HT1080 (cell line): ENCODE data around the gene ARSI. TPM values are rescaled to one million over a fixed set of nuclear protein-coding genes. Genes with fewer than 3 reads are reported as not detected.

Experiments used
- DNase-seq: peaks from one replicate; pipeline ENCODE4 v3.0.0-alpha.2; 2015; ENCODE audit warnings: low read depth
- total RNA-seq: library from RNA; depleted of rRNA; stranded (reverse); fragments of >200 nt; shearing (Covaris generic); gene quantifications from 2 replicates; pipeline ENCODE4 v1.2.3, GENCODE V29; 2014

Gene ARSI
- total RNA-seq, 1 experiment from 2014 or later, result 0.82 TPM

DNA sequence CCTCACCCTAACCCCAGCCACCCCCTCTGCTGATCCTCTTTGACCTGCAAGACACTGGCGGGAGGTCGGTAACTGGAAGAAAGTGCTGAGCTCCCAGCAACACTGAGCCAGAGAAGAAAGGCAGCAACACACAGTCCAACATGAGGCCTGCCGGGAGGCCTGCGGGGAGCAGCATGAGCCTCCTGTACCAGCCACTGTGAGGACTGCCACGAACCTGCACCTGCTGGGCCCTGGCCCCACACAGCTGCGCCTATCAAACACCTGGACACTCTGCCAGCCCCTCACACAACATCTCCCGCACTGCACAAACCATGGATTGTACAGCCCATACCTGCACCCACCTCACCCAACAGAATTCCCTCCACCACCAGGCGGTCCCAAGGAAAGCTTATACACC, 31.4 kb downstream of the ARSI start:
- DNase-seq, result no peak

DNA sequence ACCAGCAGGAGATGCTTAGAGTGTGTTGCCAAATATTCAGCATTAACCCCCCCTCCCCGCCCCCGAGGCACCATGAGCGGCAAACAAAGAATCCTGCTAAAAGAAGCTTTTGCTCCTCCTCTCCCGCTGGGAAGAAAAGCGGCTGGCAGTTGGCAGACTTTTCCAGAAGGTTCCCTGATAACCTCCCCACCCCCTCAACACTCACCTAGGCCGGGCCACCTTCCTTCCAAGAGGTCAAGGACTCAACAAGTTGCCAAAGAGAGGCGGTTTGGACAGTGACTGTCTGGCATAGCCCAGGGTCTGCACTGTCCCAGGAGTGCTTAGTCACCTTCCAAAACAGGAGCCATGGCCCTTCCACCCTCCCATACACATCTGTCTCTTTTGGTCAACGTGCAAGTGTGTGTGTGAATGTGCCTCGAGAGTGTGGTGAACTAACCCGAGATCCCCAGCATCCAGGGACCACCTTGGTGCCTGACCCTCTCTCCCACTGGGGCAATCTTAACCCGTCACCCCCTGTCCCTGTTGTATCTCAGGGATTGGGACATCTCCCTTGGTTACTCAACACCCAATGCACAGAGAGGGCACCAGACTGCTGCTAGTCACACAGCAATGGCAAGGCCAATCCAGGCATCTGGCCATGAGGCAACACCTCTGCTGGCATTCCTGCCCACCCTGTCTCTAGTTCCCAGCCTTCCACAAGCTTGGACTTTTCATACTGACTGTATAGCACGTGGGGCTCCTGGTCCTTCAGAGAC, 32.0 kb downstream of the ARSI start:
- DNase-seq, result no peak

DNA sequence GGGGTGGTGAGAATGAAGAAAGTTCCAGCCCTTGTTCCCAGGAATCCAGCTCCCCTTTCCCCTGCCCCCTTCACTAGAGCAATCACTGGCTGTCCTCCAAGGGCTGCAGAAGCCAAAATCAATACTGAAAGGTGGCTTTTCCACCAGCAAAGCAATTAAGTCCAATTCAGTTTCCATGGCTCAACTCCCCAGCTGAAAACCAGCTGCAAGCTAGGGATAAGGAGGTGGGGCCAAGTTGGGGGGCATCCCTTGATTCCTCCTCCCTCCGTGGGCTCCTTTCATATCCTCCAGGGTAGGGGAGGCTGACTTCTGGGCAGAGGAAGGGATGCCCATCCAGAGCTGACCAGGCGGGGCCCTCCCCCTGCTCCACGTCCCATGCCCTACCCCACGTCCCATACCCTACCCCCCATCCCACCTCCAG, 35.8 kb downstream of the ARSI start:
- DNase-seq, result no peak

DNA sequence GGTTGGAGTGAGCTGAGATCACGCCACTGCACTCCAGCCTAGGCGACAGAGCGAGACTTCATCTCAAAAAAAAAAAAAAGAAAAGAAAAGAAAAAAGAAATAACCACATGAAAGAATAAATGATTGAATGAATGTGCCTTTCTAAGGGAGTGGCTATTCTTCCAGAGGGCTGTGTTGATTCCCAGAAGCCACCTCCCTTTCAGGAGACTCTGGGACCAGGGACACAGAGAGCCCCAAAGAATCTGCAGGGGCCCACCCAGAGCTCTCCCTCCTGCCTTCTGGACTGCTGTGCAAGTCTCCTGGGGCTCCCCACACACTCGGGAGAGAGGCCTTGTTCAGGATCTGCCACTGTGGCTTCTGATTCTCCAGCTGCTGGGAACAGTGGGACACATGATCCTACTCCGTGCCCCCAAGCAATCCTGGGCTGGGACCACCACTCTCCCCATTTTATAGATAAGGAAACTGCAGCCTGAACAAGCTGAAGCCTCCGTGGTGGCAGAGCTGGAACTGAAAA, 36.8 kb downstream of the ARSI start:
- DNase-seq, result no peak

DNA sequence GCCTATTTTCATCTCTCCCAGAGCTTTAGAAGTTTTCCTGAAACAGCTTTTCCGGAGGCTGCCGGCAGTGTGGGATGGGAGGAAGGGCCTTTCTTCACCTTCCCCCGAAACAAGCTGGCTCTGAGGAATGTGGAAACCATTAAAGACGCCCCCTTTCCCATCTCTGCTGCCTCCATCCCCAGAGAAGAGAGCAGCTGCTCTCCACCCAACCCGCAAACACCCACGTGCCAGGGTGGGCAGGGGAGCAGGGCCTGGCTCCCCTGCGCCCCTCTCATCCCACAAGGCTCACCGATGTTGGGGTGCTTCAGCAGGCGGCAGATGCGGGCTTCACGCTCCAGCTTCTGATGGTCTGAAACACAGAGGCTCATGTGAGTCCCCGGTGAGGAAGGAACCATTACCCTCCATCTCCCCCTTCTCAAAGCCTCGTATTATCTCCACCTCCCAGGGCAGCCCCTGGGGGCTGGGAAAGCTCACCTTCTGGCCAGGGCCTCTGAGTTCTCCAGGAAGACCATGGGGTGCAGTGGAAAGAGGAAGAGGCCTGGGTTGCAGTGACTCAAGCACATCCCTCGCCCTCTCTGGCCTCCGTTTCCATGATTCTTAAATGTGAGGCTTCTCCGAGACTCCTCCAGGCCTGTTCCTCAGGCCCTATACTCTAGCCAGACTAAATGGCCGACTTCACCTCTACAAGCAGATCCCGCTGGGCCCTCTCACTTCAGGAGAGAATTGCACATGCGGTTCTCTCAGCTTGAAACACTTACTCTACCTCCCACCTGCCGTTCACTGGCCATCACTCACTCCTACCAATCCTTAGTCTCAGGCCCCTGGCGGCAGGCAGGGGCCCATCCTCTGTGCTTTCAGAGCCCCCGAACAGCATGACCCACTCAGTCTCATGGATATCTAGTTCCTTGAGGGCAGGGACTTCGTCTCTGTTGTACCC, 37.8 kb downstream of the ARSI start:
- no peak for DNase-seq

DNA sequence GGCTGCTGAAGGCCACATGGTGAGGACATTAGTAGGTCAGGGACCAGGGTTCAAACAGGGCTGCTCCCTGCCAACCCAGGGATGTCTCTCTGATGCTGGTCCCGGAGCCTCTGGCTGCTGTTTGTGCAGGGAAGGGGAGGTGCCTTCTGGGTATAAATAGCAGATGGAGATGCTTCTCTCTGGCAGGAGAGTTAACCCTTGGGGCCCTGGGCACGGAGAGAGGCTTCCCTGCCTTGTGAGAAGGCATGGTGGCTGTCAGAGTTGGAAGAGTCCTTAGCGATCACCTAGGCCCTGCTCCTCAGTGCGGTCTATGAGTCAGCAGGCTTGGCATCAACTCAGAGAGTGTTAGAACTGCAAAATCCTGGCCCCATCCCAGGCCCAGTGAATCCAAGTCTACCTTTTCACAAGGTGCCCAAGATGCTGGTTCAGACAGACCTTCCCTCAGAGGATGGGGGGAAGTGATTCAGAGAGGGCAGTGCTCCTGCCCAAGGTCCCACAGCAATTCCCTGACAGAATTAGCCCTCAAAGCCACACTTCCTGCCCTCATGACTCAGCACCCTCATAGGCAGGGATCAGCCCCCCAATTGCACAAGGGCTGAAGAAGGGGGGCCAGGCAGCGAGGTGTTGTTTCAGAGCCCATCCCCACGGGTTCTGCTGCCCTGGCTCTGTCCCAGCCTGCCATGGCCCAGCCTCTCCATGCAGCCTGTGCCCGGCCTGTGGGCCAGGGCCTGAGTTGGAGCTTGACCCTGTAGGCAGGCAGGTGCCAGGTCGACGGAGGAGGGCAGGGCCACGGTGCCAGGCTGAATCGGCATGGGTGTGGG, 38.7 kb downstream of the ARSI start:
- DNase-seq, result peak; percentile 97

DNA sequence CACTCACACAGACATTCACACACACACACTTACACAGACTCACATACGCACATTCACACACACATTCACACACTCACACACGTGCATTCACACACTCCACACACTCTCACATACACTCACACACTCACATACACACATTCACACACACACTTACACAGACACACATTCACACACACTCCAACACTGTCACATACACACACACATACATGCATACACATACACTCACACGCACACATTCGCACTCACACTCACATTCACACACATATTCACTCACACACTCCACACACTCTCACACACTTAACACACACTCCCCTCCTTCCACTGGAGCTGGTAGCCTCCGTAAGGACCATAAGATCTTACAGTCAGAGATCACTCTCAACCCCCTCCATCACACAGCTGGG, 39.3 kb downstream of the ARSI start:
- DNase-seq, result no peak

DNA sequence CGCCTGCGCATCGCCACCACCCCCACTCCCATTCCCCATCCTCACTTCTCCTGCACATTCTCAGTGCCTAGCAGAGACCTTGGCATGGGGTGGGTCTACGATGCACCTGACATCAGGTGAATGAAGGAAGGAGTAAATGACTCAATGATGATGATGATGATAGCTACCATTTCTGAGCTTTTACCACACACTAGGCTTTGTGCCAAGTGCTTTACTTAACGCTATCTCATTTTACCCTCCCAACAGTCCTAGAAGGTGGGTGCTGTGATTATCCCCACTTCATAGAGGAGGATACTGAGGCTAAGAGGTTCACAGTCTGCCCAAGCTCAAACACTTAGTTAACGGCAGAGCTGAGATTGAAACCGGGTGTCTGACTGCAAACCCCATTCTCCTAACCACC, 40.2 kb downstream of the ARSI start:
- no peak for DNase-seq

DNA sequence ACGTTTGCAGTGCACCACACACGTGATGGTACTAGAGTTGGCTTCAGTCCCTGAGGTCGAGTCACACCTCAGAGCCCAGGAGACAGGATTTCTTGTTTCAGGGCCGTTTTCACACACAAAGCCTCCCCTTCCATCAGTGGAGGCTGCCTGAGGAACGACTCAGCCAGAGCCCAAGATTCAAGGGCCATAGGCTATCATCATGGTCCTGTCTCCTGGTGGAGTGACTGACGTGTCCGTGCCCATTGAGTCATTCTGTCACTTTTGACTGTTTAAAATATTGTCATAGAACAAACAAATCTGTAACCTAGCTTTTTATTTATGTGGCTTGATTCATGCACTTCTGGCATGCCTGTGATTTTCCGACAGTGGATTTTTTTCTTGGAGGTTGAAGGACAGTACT, 41.5 kb downstream of the ARSI start:
- DNase-seq, result peak; percentile 44

DNA sequence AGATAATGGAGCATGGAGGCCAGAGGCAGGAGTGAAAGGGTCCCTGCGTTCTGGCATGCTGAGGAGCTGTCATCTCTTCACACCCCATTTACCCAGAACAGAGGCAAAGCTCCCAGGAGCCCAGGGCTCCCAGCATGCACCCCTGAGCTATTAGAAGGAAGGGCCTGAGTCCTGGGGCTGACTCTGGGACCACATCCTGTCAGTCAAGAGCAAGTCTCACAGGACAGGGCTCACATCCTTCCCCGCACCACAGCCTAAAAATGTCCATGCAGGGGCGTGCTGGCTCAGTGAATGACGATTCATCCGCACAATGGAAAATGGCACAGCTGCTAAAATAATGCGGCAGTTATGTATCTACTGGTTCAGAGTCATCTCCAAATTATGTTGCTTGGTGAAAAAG, 44.6 kb downstream of the ARSI start:
- DNase-seq, result peak; percentile 24

DNA sequence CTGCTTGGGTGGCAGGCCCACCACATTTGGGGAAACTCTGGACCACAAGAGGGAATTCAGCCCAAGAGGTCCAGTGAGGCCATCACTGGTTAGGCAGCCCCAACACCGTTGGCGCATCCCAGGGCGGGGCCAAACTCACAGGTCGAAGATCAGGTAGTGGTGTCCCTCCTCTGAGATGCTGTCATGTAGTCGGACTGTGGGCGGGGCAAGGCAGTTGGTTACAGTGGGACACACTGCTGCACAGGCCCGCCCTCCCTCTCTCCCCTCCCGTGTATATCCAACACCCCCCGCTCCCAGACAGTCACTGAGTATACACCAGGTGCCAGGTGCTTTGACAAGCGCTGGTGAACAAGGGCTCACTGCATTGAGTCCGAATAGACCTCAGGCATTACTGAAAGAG, 45.3 kb downstream of the ARSI start:
- DNase-seq, result no peak

DNA sequence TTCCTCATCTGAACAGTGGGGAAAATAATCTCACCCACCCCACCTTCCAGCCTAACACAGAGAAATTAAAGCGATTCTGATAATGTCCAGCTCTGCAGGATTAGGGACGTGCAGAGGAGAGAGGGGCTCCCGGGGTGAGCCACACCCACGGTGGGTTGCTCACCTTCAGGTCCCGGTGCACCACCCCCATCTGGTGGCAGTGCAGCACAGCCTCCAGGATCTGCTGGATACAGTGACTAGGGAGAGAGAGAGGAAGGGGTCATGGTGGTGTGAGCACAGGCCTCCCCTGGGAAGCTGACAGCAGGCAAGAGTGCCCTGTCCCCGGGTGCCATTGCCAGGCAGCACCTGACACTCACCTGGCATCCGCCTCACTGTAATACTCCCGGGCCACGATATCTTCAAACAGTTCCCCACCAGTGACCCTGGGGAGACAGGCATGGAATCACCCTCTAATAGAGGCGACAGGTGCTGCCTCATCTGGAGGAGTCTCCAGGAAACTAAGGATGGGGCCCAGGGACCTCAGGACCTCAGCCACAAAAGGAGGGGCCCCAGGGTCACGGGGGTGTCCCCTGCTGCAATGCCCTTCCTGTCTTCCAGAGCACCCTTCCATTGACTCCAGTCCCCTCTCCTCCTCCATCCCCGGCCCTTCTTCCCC, 46.2 kb downstream of the ARSI start:
- DNase-seq, result no peak

DNA sequence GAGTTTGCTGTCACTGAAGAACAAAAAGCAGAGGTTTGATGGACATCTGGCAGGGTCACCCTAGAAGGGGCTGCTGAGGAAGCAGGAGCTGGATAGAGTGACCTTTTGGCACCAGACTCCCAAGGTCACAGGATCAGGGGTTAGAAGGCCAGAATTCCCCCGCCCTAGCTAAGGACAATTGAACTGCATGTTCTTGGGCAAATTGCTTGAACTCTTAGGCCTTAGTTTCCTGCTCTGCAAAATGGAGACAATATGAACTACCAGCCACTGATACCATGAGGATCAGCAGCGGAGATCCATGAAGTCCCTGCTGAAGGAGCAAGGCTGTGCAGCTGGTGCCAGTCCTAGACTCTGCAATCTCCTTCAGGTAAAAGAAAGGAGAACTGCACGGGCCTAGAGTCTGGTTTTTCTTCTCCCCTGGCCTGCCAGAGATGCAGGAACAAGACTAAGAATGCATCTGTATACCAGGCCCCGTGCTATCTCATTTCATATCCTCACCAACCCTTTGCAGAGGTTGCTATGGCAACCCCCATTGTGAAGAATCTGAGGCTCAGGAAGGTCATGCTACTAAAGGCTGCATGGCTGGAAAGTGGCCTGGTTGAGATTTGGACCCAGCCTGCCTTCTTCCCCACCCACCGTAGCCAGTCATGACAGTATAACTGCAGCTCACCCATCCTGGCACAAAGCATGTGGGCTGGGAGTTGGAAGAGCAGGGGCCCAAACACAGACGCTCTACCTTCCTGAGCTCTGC, 46.9 kb downstream of the ARSI start:
- no peak for DNase-seq

DNA sequence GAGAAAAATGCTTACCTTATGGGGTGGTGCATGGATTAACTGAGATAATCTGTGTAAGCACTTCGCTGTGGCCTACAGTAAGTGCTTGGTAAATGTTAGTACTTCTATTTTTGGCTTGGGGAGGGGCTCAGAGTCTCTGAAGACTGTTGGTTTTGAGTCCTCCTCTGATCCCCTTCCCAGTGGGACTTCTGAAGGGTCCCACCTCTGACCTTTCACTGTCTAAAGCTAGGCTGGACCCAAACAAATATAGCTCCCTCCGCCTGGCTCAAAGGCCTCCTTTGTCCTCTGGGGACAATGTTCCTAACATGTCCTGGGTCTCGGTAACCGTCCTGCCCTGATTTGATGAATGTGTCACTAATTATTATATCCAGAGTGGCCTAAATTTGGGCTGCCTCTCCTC, 47.9 kb downstream of the ARSI start:
- DNase-seq, result no peak

DNA sequence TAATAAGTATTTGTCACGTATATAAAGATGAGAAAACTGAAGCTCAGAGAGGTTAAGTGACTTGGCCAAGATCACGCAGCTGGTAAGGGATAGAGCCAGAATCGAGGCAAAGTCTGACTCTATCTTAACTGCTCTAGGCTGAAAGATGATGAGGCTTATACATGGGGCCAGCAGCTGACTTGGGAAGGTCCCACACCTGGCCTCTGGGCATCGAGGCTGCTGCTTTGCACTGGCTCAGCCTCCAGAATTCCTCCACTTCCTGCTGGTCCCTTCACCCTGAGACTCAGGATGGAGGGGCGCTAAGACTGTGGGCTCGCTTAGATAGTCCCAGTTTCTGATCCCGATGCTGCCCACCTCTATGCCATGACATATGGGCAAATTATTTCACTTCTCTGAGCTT, 48.3 kb downstream of the ARSI start:
- no peak for DNase-seq

DNA sequence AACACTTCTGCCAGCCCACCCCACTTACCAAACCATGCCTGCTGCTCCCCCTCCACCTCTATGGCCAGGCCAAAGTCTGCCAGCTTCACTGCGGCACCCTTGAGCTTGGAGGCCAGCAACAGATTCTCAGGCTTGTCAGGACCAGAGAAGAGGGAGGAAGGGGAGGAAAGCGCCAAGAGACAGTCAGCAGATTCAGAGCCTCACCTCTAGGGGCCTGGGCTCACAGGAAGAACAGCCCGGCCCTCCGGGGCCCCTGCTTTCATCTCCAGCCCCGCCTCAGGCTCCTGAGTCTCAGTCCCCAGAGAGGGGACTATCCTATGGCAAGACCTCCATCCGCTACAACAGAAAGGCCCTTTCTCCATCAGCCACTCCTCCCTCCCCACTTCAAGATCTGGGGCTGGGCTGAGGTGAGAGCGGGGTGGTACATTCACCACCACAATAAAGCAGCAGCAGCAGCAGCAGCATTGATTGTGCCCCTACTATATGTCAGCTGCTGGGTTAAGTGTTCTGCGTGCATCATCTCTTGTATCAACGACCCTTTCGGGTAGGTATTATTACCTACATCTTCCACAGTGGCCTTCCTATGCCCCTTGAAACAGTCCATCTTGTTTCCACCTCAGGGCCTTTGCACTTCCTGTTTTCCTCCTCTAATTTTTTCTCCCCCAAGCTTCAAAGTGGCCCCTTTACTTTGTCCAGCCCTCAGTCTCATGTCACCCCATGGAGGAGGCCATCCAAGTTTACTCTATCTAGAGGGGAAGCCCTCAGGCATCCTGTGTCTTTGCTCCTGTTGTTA, 49.1 kb downstream of the ARSI start:
- DNase-seq, result no peak

DNA sequence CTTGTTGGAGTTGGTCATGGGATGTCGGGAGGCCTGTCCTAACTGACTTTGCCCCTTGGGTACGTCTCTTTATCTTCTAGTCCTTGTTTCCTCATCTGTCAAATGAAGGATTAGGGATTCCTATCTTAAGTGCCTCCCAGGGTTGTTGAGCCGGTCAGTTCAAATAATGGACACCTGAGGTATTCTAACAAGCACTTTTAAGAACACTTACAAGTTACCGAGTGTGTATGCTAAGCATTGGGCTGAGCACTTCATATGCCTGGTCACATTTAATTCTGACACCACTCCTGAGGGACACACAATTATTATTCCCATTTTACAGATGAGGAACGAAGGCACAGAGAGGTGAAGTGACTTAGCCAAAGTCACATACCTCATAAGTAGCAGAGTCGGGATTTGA, 50.2 kb downstream of the ARSI start:
- no peak for DNase-seq

DNA sequence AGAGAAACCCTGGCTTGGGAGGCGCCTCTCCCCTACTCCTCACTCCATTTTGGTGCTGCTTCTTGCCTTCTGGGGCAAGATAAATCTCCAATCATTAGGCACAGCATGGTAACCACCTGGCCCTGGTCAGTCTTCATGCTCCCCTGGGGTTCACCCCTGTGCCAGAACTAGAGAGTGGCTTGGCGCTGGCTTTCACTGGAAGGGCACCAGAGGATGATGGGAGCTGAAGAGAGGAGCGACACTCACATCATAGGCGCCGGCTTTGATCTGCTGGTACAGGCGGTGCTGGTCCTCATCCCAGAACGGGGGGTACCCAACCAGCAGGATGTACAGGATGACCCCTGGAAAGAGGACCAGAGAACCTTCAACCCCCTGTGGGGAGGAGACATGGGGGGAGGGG, 51.2 kb downstream of the ARSI start:
- no peak for DNase-seq

DNA sequence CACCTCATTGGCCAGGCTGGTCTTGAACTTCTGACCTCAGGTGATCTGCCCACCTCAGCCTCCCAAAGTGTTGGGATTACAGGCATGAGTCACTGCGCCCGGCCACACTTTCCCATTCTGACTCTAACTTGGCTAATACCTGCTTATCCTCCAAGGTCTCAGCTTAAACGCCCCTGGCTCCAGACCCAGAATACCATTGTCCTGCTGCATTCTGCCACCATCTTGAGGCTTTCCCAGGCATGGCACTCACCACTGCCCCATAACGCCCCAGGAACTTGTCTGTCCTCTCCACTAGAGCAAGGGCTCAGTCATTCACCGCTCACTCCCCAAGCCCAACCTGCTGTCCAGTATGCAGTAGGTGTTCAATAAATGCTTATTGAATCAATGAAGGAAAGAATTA, 53.0 kb downstream of the ARSI start:
- no peak for DNase-seq
